PC-9 (cell line): ENCODE results near the gene TAF6L. TPM values are rescaled to one million over a fixed set of nuclear protein-coding genes. Genes with fewer than 3 reads are reported as not detected.

Source experiments
- BruUV-seq: library from RNA; stranded (reverse); fragments of 400-500 nt; replicated peaks from 2 replicates; lab custom pipeline; 2021; lab: Mats Ljungman, UMichigan
- CTCF ChIA-PET: fragments of 300-600 bp; sonication (Branson Sonifier 250); formaldehyde crosslinking; loops from one replicate; lab custom pipeline; 2022; ENCODE audit warnings: antibody characterized with exemption; lab: Charles Lee
- POLR2A ChIA-PET: fragments of 300-600 bp; sonication (Branson Sonifier 250); formaldehyde crosslinking; loops from one replicate; lab custom pipeline; 2022; ENCODE audit warnings: antibody characterized with exemption; ENCODE audit not compliant: unreplicated experiment; lab: Charles Lee
- DNase-seq, 2 experiments: peaks; one replicate each; pipeline versions ENCODE4 v3.0.0 to v3.0.0-alpha.2; 2015 to 2022; ENCODE audit warnings: mixed read lengths in 1 of 2
- H2AFZ ChIP-seq: fragments of 200-600 bp; sonication (generic); 2 replicates; pipeline ENCODE4 v1.8.1; 2017; ENCODE audit warnings: antibody characterized with exemption
- H3F3A ChIP-seq: fragments of 200-600 bp; sonication (generic); 2 replicates; pipeline ENCODE4 v1.8.1; 2017; ENCODE audit warnings: antibody characterized with exemption, mild to moderate bottlenecking, low read depth; ENCODE audit not compliant: insufficient read depth
- H3K27ac ChIP-seq: fragments of 200-600 bp; sonication (generic); 2 replicates; pipeline ENCODE4 v1.6.1; 2016; ENCODE audit warnings: mixed run types
- H3K27me3 ChIP-seq: fragments of 200-600 bp; sonication (generic); 2 replicates; pipeline ENCODE4 v1.6.1; 2016; ENCODE audit warnings: low read depth, mixed run types; ENCODE audit not compliant: insufficient read depth
- H3K36me3 ChIP-seq: fragments of 200-600 bp; sonication (generic); 2 replicates; pipeline ENCODE4 v1.6.1; 2016; ENCODE audit warnings: low read depth, mixed run types
- H3K4me1 ChIP-seq: fragments of 200-600 bp; sonication (generic); replicated peaks from 2 replicates; pipeline ENCODE4 v1.6.1; 2016; ENCODE audit warnings: mixed run types; ENCODE audit not compliant: insufficient read depth
- H3K4me2 ChIP-seq: fragments of 200-600 bp; sonication (generic); 2 replicates; pipeline ENCODE4 v1.6.1; 2017; ENCODE audit warnings: mixed run types
- H3K4me3 ChIP-seq: fragments of 200-600 bp; sonication (generic); 2 replicates; pipeline ENCODE4 v1.6.1; 2016; ENCODE audit warnings: mixed run types
- H3K79me2 ChIP-seq: fragments of 200-600 bp; sonication (generic); 2 replicates; pipeline ENCODE4 v1.6.1; 2017; ENCODE audit warnings: low read depth, mixed run types
- H3K9me2 ChIP-seq: fragments of 200-600 bp; sonication (generic); 2 replicates; pipeline ENCODE4 v1.8.1; 2017; ENCODE audit warnings: mild to moderate bottlenecking; ENCODE audit not compliant: insufficient read depth
- H3K9me3 ChIP-seq: fragments of 200-600 bp; sonication (generic); 2 replicates; pipeline ENCODE4 v1.8.1; 2016; ENCODE audit warnings: low read depth; ENCODE audit not compliant: insufficient read depth
- H4K20me1 ChIP-seq: fragments of 200-600 bp; sonication (generic); 2 replicates; pipeline ENCODE4 v1.8.1; 2017; ENCODE audit not compliant: insufficient read depth
- CTCF ChIP-seq: fragments of 200-600 bp; sonication (generic); conservative IDR thresholded peaks from 2 replicates; pipeline ENCODE4 v1.6.1; 2017; ENCODE audit warnings: mixed run types, antibody characterized with exemption, mild to moderate bottlenecking, moderate library complexity
- EZH2 ChIP-seq: fragments of 200-600 bp; sonication (generic); IDR thresholded peaks from 2 replicates; pipeline ENCODE4 v1.8.0; 2017; ENCODE audit warnings: antibody characterized with exemption, low read depth
- intact Hi-C: fragments of 100-400 bp; cut with micrococcal nuclease; formaldehyde crosslinking; loops from one replicate; pipeline ENCODE4 v1.10.0; 2022; ENCODE audit not compliant: unreplicated experiment
- total RNA-seq: library from RNA; stranded (reverse); gene quantifications from 2 replicates; pipeline ENCODE4 v1.2.3, GENCODE V29; 2021

Gene TAF6L
- total RNA-seq, 1 experiment from 2014 or later, result 31.2 TPM

- intact Hi-C loops, result loop anchor here (1.0 to 5.0 kb wide), 8 partner anchors 18 to 395 kb away; partner anchors contain the start of genes HNRNPUL2, NXF1, SLC3A2 and TTC9C
- TF ChIP-seq CTCF (peak; percentile 29), EZH2 (no peak)
- Histone ChIP-seq H3K9me2 (no peaks in the 10 kb centered on the region), H3K4me3 (peak within 1 kb of the TSS; percentile 60), H3K79me2 (peaks cover 49% of the 10 kb centered on the region), H3K27ac (peak within 1 kb of the TSS; percentile 74), H3F3A (peaks cover 69% of the 10 kb centered on the region), H4K20me1 (peaks cover 13% of the 10 kb centered on the region; the same call in 1 of the 2 replicates), H3K27me3 (no peaks in the 10 kb centered on the region), H3K4me1 (peaks cover 32% of the 10 kb centered on the region), H2AFZ (peak within 1 kb of the TSS; percentile 76), H3K9me3 (no peaks in the 10 kb centered on the region), H3K36me3 (peaks cover 19% of the 10 kb centered on the region), H3K4me2 (peak within 1 kb of the TSS; percentile 80)
- DNase-seq, result peak; percentile 98
- CTCF ChIA-PET, result interaction anchor here (0.6 to 1.8 kb wide), 13 partner anchors 10 to 915 kb away, joined by 3 to 18 read pairs (median 4); partner anchors contain the start of genes POLR2G, TAF6L and ZBTB3
- POLR2A ChIA-PET, result interaction anchor here (0.6 to 2.1 kb wide), 7 partner anchors 16 to 150 kb away, joined by 3 to 12 read pairs (median 5); partner anchors contain the start of genes C11orf98, CSKMT and TAF6L
- no TSS peak for BruUV-seq
Measured at GRCh38 chr11:62787005-62787759, 16.0 kb downstream of the TAF6L start, which contains the start of gene TMEM179B. TMEM179B (plus strand) TSS chr11:62787402; CDS start chr11:62787432, 30 bp downstream.

- H3K4me1 ChIP-seq, result peaks cover 37% of the 10 kb centered on the region
- H3K4me3 ChIP-seq, result peak overlapping the region; percentile 60; the same call in 1 of the 2 replicates
- no peak for DNase-seq
- intact Hi-C loops, result loop anchor here (5.0 kb wide), 5 partner anchors 62 to 397 kb away; partner anchors contain the start of genes HNRNPUL2, SLC3A2, TTC9C and UBXN1
- peak overlapping the region; percentile 80 for H3K4me2 ChIP-seq
- H4K20me1 ChIP-seq, result peaks cover 13% of the 10 kb centered on the region; the same call in 1 of the 2 replicates
- ChIA-PET CTCF (interaction anchor here (0.6 to 0.8 kb wide), 2 partner anchors 35 to 125 kb away, joined by 3 read pairs; partner anchors contain the start of gene ZBTB3), POLR2A (interaction anchor here (0.5 to 0.7 kb wide), 2 partner anchors 52 to 92 kb away, joined by 3 to 4 read pairs; no protein-coding TSS in a partner anchor)
- H3K36me3 ChIP-seq, result peaks cover 21% of the 10 kb centered on the region
- peaks cover 79% of the 10 kb centered on the region for H3F3A ChIP-seq
- no peaks in the 10 kb centered on the region for H3K9me3 ChIP-seq
- H3K27me3 ChIP-seq, result no peaks in the 10 kb centered on the region
- H3K9me2 ChIP-seq, result no peaks in the 10 kb centered on the region
- no peak overlapping the region for H2AFZ ChIP-seq
- no peak for TF ChIP-seq EZH2
- TF ChIP-seq CTCF, result no peak
- no peak overlapping the region for H3K27ac ChIP-seq
- BruUV-seq, result no TSS peak
- H3K79me2 ChIP-seq, result peaks cover 49% of the 10 kb centered on the region
Measured at GRCh38 chr11:62788991-62789390, 17.8 kb downstream of the TAF6L start.

- Histone ChIP-seq H3K9me3 (no peaks in the 10 kb centered on the region), H3K4me2 (peak overlapping the region; percentile 80), H2AFZ (no peak overlapping the region), H3K27me3 (no peaks in the 10 kb centered on the region), H3K79me2 (peaks cover 49% of the 10 kb centered on the region), H3F3A (peaks cover 81% of the 10 kb centered on the region), H3K9me2 (no peaks in the 10 kb centered on the region), H4K20me1 (peaks cover 13% of the 10 kb centered on the region; the same call in 1 of the 2 replicates), H3K4me3 (no peak overlapping the region), H3K36me3 (peaks cover 27% of the 10 kb centered on the region), H3K27ac (0 out of 2 replicates have a peak overlapping the region, but pooled peaks have one; percentile 1), H3K4me1 (peaks cover 37% of the 10 kb centered on the region)
- TF ChIP-seq EZH2 (no peak), CTCF (no peak)
- BruUV-seq, result no TSS peak
- DNase-seq, result peak in 1 of 2 experiments; percentile 9
- intact Hi-C loops, result loop anchor here (5.0 kb wide), 5 partner anchors 62 to 397 kb away; partner anchors contain the start of genes HNRNPUL2, SLC3A2, TTC9C and UBXN1
- ChIA-PET CTCF (interaction anchor here (0.6 kb wide), 1 partner anchor 126 kb away, joined by 3 read pairs; no protein-coding TSS in a partner anchor), POLR2A (interaction anchor here (0.6 kb wide), 1 partner anchor 66 kb away, joined by 4 read pairs; no protein-coding TSS in a partner anchor)
Measured at GRCh38 chr11:62789576-62789975, 18.4 kb downstream of the TAF6L start.
